Hematopoietic multipotent progenitor cell treated with erythropoietin and hydrocortisone succinate and interleukin-3 and kit ligand, for 17 days (in vitro differentiated cells): ENCODE measurements around the gene NAGS.
"Not testable (repeated sequence)": the region's sequence is repeated elsewhere in the genome, so short reads cannot be mapped to it uniquely, and the experiment has no call there.

ENCODE experiments used
- DNase-seq: peaks from one replicate; pipeline ENCODE4 v3.0.0-alpha.2; 2015; ENCODE audit warnings: low spot score

The NAGS gene, protein sequence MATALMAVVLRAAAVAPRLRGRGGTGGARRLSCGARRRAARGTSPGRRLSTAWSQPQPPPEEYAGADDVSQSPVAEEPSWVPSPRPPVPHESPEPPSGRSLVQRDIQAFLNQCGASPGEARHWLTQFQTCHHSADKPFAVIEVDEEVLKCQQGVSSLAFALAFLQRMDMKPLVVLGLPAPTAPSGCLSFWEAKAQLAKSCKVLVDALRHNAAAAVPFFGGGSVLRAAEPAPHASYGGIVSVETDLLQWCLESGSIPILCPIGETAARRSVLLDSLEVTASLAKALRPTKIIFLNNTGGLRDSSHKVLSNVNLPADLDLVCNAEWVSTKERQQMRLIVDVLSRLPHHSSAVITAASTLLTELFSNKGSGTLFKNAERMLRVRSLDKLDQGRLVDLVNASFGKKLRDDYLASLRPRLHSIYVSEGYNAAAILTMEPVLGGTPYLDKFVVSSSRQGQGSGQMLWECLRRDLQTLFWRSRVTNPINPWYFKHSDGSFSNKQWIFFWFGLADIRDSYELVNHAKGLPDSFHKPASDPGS

DNA sequence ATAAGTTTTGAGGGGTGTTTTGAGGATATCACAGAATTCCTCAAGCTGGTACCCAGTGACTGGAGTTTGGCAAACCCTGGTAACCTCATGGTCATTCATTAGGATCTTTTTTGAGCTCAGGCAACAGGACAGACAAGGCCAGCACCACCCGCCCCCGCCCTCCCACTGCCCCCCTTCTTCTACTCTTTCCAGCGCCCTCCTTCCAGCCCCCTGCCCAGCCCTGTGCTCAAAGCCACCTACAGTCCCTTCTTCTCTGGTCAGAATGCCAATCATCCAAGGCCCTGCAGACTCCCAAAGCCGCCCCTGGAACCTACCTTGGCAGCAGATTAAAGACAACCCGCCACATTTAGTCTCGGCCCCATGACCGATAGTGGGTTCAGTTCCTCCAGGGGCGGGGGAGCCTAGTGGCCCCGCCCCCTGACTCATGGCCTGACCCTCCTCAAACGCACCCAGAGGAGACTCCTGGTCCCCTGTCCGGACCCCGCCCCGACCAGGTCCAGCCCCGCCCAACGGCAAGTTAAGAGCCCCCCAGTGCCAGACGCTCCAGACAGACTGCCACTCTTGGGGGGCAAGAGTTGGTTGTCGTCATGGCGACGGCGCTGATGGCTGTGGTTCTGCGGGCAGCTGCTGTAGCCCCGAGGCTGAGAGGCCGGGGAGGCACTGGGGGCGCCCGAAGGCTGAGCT is at the start of gene NAGS:
Gene NAGS (plus strand): TSS at position 546 of the 684 bp plus-strand sequence. CDS start 42 bp downstream, at position 588.
- no peak for DNase-seq

DNA sequence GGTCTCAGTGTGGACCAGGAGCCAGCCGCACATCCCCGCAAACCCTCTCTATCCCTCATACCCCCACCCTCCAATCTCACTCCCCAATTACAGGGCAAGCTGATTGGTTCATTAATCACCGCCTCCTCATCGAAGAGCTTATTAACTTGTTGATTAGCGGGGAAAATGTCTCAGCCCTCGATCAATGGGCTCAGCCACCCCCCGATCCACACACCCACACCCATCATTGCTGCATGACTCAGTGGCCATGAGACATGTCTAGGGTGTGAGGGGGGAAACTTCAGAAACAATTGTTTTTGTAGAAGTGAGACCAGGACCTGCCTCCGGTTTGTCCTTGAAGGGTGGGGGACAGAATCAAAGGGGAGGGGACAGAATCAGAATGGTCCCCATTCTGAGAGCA is 48.2 kb upstream of the NAGS start:
- DNase-seq = no peak

DNA sequence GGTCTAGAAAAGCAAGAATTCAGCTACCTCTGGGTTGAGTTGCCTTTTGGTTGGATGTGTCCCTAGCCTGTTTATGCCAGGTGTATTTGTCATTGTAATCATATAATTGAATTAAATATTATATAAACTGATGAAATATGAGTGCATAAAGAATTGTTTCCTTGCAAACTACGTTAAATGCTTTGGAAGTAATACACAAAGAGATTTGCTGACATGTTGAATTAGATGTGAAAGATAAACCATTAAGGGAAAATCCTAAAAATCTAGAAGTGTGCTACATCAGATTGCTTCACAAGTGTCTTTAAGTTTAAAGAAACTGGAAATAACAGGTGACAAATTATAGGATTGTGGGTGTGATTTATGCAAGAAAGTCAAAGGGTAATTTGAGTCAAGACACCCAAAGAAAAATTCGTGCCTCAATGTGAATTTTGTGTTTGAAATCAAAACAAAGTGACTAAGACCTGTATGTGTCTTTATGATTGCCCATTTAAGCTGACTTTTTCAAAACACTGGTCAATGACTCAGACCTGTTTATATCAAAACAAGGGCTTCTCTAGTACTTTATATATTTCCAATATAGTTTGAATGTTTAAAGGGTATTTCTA is 45.6 kb upstream of the NAGS start:
- DNase-seq = no peak

DNA sequence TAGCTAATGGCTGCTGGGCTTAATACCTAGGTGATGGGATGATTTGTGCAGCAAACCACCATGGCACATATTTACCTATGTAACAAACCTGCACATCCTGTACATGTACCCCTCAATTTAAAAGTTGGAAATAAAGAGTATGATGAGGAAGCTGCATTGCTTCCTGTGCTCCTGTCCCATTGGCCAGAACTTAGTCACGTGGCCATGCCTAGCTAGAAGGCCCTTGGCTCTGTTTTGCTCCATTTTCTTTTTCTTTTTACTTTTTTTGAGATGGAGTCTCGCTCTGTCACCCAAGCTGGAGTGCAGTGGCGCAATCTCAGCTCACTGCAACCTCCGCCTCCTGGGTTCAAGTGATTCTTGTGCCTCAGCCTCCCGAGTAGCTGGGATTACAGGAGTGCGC is 43.1 kb upstream of the NAGS start:
- DNase-seq = not testable (repeated sequence)

DNA sequence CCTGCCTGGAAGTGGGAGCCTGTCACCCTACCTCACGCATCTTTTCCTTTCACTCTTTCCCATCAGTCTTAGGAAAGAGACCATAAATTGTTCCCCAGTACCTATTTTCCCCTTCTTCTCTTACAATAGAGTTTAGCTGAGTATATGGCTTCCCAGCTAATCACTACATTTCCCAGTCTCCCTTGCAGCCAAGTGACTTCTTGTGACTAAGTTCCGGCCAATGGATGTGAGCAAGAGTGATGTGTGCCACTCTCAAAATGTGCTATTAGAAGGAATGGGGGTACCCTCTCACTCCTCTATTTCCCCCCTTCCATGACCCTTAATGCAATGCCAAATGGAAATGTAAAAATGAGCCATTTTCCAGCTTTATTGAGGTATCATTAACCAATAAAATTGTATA is 42.5 kb upstream of the NAGS start:
- DNase-seq = no peak

DNA sequence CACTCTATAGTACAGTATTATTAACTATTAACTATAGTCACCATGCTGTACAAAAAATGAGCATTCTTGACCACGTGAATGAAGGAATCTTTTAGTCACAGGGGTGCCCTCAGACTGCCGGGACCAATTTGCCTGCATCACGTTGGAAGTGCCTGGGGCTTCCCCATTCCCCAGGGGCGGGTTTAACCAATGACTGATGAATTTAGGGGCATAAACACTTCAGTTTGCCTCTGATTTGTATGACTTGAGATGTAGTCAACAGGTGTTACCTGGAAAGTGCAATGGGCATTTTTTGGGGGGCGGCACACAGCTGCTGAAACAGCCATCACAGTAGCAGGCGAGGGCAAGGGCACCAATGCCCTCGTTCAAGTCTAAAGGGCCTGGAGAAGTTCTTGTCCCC is 41.9 kb upstream of the NAGS start:
- no peak for DNase-seq

DNA sequence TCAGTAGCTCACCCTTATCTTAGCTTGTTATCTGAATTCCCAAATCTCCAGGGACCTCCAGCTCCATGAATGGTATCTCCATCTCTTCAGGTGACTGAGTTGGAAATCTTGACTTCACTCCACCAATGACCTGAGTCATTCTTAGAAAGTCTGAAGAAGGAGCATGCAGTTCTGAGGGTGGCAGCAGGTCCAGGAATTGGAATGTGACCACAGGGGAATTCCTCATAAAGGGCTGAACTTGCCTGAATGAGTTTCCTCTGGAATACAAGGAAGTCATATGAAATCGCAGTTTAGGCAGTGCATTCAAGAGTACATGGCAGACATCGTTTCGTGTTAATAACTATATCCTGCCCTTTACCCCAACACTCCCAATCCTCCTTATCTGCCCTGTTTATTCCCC is 38.1 kb upstream of the NAGS start:
- no peak for DNase-seq

DNA sequence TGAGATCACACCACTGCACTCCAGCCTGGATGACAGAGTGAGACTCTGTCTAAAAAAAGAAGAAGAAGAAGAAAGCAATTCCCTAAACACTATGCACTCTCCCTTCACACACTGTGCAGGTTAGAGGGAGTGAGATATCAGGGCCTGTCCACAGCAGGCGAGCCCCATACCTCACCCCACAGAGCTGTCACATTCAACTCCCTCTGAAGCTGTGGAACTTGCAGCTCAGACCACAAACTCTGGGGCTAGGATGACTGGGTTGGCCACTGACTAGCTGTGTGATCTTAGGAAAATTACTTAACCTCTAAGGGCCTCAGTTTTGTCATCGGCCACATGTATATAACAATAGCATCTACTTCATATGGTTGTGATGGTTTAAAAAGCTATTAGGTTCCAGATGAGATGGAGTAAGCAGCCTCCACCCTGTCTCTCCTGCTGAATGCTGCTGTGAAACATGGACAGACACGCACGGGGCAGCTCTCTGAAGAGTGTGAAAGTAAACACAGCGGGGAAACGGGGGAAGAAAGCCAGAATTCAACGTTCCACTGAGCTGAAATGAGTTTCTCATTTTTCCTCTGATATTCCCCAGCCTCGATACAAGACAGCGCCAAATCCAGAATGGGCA is 37.1 kb upstream of the NAGS start:
- no peak for DNase-seq

DNA sequence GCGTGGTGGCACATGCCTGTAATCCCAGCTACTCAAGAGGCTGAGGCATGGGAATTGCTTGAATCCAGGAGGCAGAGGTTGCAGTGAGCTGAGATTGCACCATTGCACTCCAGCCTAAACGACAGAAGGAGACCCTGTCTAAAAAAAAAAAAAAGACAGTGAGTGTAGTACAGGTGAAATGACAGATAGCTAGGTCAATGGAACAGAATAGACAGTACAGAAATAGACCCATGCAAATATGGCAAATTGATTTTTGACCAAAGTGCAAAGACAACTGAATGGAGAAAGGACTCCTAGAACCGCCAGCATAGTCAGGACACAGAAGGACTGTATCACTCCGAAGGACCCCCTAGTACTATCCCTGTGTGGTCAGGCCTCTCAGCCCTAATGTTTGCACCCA is 34.1 kb upstream of the NAGS start:
- DNase-seq = no peak

DNA sequence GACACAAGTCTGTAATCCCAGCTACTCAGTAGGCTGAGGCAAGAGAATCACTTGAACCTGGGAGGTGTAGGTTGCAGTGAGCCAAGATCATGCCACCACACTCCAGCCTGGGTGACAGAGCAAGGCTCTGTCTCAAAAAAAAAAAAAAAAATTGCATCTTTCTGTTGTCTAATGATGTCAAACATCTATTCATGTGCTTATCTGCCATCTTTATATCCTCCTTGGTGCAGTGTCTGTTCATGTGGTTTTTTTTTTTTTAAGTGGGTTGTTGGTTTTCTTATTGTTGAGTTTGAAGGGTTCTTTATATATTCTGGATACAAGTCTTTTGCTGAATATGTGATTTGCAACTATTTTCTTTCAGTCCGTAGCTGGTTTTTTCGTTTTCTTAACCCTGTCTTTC is 33.0 kb upstream of the NAGS start:
- not testable (repeated sequence) for DNase-seq

DNA sequence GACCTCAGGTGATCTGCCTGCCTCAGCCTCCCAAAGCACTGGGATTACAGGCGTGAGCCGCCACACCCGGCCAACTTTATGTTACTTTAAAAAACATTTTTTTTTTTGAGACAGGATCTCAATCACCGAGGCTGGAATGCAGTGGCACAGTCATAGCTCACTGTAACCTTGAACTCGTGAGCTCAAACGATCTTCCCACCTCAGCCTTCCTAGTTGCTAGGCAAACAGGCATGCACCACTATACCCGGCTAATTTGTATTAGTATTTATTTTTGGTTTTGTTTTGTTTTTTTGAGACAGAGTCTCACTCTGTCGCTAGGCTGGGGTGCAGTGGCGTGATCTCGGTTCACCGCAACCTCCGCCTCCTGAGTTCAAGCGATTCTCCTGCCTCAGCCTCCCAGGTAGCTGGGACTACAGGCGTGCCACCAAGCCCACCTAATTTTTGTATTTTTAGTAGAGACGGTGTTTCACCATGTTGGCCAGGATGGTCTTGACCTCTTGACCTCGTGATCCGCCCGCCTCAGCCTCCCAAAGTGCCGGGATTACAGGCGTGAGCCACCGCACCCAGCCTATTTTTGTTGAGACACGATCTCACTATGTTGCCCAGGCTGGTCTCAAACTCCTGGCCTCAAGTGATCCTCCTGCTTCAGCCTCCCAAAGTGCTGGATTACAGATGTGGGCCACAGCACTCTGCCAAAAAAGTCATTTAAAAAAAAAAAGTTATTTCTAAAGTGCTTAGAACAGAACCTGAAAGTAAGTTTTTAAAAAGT is 31.8 kb upstream of the NAGS start:
- not testable (repeated sequence) for DNase-seq

DNA sequence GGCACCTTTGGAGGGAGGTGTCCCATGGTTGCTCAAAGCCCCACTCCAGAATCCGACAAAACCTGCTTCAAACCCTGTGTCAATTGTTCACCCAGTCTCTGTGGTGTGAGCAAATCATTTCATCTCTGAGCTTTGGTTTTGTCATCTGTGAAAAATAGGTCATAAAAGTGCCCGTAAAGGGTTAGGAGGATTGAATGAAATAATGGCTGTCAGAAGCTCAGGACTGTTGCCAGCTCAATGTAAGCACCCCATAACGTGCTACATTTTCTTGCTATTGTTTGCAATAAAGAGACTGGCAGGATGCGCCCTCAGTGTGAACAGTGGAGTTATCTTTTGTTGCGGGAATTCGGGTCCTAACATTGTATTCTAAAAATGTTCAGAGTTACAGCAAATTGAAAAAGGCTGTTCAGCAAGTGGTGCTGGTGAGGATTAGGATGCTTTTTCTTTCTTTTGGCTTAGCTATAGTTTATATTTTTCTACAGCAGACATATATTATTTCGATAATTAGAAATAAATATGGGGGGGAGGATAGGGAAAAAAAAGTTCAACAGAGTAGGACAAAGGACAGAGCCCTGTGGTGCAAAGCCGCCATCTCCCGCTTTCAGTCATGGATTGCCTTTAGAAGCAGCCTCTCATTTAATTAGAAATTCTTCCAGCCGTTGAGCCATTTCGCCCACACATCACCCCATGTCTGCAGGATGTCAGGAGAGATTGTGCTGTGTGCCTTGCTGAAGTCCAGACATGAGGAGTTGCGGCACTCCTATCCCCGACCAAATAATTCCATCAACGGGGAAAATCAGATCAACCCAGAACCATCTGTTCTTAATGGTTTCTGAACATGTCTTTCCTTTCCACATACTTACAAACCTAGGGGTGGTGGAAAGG is 29.8 kb upstream of the NAGS start:
- DNase-seq = no peak

DNA sequence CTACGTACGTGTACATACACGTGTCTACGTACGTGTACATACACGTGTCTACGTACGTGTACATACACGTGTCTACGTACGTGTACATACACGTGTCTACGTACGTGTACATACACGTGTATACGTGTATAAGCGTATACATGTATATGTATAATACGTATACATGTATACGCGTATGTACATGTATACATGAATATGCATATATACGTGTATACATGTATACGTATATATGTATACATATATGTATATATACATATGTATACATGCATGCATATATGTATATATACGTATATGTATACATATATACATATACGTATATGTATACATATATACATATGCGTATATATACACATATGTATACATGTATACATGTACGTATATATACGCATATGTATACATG is 28.5 kb upstream of the NAGS start:
- DNase-seq = no peak

DNA sequence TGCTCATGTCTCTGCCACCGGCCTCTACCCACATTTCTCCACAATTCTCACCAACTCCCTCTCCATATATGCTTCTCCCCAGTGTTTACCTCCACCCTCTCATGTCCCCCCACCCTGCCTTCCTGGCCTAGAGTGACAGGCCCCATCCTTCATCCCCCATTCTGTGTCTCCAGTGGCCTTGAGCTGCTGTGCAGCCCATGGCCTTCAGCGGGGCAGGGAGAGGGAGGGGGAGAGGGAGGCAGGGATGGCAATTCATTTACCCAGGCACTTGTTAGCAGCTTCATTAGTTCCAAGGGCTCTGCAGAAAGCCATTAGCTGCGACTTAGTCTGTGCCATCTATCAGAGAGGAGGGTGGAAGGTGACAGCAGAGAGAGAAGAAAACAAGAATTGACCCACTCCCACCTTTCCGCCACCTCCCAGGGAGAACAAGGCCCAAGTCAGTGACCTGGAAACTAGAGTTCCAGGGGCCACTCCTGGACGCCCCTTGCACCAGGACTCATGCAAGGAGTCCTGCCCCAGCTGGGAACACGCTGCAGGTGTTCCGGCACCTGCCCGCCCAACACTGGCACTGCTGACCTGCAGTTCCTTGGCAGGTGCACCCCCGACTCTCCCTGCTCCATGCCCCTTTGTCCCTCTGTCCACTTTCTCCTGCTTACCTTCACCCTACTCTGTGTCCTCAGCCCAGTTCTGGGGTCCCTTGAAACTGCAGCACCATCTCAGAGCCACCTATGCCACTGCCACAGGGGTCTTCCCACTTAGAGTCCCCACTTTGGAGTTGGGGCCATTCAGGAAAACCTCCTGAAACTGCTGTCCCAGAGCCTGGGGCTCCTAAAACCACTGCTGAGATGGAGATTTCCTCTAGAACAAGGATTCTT is 27.2 kb upstream of the NAGS start:
- DNase-seq = no peak

DNA sequence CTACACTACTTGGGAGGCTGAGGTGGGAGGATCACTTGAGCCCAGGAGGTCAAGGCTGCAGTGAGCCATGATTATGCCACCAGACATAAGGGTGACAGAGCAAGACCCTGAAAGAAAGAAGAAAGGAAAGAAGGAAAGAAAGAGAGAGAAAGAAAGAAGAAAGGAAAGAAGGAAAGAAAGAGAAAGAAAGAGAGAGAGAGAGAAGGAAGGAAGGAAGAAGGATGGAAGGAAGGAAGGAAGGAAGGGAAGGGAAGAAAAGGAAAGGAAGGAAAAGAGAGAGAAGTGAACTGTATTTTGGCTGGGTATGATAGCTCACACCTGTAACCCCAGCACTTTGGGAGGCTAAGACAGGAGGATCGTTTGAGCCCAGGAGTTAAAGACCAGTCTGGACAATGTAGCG is 26.3 kb upstream of the NAGS start:
- DNase-seq = no peak

DNA sequence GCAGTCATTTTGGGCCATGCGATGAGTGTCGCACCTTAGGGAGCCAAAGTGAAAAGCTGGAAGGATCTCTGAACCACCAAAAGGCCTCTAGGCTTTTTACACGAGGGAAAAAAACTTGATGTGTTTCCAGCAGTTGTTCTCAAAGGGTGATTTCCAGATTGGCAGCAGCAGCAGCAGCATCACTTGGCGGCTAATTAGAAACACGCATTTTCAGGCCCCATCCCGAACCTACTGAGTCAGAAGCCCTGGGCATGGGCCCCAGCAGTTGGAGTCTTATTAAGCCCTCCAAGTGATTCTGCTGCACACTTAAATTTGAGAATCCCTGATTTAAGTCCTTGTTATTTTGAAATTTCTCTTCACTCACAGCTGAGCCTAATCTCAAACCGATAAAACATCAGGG is 25.4 kb upstream of the NAGS start:
- DNase-seq = no peak

DNA sequence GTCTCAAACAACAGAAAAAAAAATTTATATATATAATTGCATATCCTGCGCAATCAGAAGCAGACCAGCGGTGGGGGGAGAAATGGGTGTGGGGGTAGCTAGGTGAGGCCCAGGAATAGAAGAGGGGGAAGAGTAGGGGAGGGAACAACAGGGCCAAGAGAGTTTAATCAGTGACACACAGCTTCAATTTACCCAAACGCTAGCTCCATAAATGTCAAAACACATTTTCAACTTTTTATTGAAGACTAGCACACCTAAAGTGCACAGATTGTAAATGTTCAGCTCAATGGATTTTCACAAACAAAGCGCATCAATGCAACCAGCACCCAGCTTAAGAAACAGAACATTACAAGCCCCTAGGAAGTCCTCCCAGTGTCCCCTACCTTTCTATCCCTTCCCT is 24.8 kb upstream of the NAGS start:
- no peak for DNase-seq

DNA sequence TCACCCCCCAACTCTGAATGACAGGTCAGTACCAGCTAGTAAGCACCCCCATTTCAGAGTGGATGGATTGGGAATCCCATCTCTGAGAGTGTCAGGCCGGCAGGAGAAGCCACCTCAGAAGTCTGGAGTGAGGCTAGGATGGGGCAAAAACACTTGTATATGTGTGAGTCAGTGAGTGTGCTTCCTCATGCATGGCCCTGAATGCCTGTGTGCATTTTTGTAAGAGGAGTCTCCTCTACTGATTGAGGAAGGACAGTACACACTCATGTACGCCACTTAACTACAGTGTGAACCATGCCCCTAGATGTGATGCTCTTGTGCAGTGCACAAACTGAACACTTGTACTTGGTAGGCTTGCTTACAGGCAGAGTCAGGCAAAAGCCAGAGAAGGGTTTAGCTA is 22.3 kb upstream of the NAGS start:
- DNase-seq = no peak

DNA sequence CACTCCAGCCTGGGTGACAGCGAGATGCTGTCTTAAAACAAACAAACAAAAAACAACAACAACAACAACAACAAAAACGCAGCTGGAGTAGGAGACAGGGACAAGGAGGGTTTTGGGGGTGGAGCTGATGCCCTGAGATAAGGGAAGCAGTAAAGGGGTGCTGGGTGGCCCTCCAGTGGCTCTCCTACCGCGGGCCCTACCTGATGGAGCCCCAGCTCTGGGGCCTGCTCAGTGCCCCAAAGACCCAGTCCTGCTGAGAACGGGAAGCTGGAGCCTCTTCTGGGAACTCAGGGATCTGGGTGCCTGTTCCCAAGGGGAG is 21.3 kb upstream of the NAGS start:
- DNase-seq = no peak
